Measurements from ENCODE around the gene DCN.

DNA sequence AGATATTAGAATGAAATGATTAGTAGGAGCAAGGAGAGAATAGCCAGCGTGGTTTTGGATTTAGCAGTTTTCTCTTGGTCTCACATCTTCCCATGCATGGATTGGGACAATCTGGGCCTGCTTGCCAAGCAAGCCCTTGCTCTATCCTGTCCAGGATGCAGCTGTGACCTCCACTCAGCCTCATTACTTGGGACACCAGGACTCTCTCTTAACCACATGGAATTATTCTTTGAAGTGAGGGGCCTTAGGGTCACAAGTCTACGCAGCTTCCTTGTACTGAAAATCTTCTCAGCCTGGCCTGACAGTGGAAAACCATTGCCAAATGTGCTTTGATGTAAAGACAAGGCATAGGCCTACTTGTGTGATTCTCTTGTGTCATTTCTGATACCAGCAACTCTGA, 28.0 kb upstream of the DCN start:
- TF ChIP-seq, protein P1, sequence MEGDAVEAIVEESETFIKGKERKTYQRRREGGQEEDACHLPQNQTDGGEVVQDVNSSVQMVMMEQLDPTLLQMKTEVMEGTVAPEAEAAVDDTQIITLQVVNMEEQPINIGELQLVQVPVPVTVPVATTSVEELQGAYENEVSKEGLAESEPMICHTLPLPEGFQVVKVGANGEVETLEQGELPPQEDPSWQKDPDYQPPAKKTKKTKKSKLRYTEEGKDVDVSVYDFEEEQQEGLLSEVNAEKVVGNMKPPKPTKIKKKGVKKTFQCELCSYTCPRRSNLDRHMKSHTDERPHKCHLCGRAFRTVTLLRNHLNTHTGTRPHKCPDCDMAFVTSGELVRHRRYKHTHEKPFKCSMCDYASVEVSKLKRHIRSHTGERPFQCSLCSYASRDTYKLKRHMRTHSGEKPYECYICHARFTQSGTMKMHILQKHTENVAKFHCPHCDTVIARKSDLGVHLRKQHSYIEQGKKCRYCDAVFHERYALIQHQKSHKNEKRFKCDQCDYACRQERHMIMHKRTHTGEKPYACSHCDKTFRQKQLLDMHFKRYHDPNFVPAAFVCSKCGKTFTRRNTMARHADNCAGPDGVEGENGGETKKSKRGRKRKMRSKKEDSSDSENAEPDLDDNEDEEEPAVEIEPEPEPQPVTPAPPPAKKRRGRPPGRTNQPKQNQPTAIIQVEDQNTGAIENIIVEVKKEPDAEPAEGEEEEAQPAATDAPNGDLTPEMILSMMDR (IDR thresholded peaks at IDR 0.05), result no peak
- no peak for TF ChIP-seq POLR2A (IDR thresholded peaks at IDR 0.05)
